Osteocyte (in vitro differentiated cells): ENCODE results near the gene TSPAN15. TPM values are rescaled to one million over a fixed set of nuclear protein-coding genes. Genes with fewer than 3 reads are reported as not detected.
"Not testable (repeated sequence)": the region's sequence is repeated elsewhere in the genome, so short reads cannot be mapped to it uniquely, and the experiment has no call there.

Experiments
- DNase-seq: peaks from one replicate; pipeline ENCODE4 v3.0.0; 2021; ENCODE audit warnings: mixed read lengths; ENCODE audit not compliant: unreplicated experiment; ENCODE audit errors: extremely low spot score
- H3K27ac Mint-ChIP-seq: one replicate; pipeline ENCODE4 v1.8.0; 2021; ENCODE audit warnings: mild to moderate bottlenecking, mixed read lengths; ENCODE audit not compliant: unreplicated experiment
- H3K27me3 Mint-ChIP-seq: one replicate; pipeline ENCODE4 v1.8.0; 2021; ENCODE audit warnings: mixed read lengths; ENCODE audit not compliant: unreplicated experiment
- H3K36me3 Mint-ChIP-seq: one replicate; pipeline ENCODE4 v1.8.0; 2021; ENCODE audit warnings: mixed read lengths; ENCODE audit not compliant: unreplicated experiment
- H3K4me1 Mint-ChIP-seq: one replicate; pipeline ENCODE4 v1.8.0; 2021; ENCODE audit warnings: mixed read lengths; ENCODE audit not compliant: unreplicated experiment
- H3K4me3 Mint-ChIP-seq: one replicate; pipeline ENCODE4 v1.8.0; 2021; ENCODE audit warnings: mild to moderate bottlenecking, moderate library complexity, mixed read lengths; ENCODE audit not compliant: unreplicated experiment
- H3K9me3 Mint-ChIP-seq: one replicate; pipeline ENCODE4 v1.8.0; 2021; ENCODE audit warnings: mixed read lengths; ENCODE audit not compliant: unreplicated experiment
- total RNA-seq: library from RNA; stranded (reverse); gene quantifications from 2 replicates; pipeline ENCODE4 v1.2.1, GENCODE V29; 2021
- TF ChIP-seq, protein P1 (sequence below): fragments of 200-600 bp; sonication (generic); IDR thresholded peaks from 2 replicates; pipeline ENCODE4 v1.5.0; 2021; ENCODE audit warnings: antibody characterized with exemption, mild to moderate bottlenecking, moderate library complexity

The TSPAN15 gene
- total RNA-seq, 1 donor from 2014 or later = 0.94 TPM

GRCh38 chr10:69516316-69516715, 65.1 kb downstream of the TSPAN15 start:
- H3K9me3 Mint-ChIP-seq = no peaks in the 10 kb centered on the region
- no peaks in the 10 kb centered on the region for H3K4me1 Mint-ChIP-seq
- H3K27me3 Mint-ChIP-seq = peaks cover 67% of the 10 kb centered on the region
- peak; percentile 80 for DNase-seq
- H3K36me3 Mint-ChIP-seq = no peaks in the 10 kb centered on the region
- no peak overlapping the region for H3K27ac Mint-ChIP-seq
- TF ChIP-seq, protein P1, sequence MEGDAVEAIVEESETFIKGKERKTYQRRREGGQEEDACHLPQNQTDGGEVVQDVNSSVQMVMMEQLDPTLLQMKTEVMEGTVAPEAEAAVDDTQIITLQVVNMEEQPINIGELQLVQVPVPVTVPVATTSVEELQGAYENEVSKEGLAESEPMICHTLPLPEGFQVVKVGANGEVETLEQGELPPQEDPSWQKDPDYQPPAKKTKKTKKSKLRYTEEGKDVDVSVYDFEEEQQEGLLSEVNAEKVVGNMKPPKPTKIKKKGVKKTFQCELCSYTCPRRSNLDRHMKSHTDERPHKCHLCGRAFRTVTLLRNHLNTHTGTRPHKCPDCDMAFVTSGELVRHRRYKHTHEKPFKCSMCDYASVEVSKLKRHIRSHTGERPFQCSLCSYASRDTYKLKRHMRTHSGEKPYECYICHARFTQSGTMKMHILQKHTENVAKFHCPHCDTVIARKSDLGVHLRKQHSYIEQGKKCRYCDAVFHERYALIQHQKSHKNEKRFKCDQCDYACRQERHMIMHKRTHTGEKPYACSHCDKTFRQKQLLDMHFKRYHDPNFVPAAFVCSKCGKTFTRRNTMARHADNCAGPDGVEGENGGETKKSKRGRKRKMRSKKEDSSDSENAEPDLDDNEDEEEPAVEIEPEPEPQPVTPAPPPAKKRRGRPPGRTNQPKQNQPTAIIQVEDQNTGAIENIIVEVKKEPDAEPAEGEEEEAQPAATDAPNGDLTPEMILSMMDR = no peak
- no peak overlapping the region for H3K4me3 Mint-ChIP-seq

DNA sequence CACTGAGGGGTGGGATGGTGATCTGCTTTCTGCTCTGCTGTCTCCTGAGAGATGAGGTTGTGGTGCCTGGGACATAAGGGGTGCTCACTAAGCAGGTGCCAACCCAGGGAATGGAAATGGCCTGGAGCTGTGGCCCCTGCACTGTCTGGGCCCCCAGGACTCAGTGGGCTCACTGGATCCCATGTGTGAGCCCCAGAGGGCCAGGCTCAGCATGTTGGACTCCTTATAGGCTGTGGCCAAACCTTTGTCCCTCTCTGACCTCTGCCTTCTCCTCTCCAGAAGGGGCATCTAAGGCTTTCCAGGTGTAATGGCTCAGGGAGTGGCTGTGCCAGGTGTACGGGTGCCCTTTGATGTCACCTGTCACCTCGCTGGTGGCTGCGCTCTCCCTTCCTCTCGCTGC, 65.5 kb downstream of the TSPAN15 start:
- DNase-seq = peak; percentile 48
- H3K9me3 Mint-ChIP-seq = no peaks in the 10 kb centered on the region
- H3K4me3 Mint-ChIP-seq = no peak overlapping the region
- no peaks in the 10 kb centered on the region for H3K36me3 Mint-ChIP-seq
- no peaks in the 10 kb centered on the region for H3K4me1 Mint-ChIP-seq
- TF ChIP-seq, protein P1 = no peak
- peaks cover 65% of the 10 kb centered on the region for H3K27me3 Mint-ChIP-seq
- no peak overlapping the region for H3K27ac Mint-ChIP-seq

DNA sequence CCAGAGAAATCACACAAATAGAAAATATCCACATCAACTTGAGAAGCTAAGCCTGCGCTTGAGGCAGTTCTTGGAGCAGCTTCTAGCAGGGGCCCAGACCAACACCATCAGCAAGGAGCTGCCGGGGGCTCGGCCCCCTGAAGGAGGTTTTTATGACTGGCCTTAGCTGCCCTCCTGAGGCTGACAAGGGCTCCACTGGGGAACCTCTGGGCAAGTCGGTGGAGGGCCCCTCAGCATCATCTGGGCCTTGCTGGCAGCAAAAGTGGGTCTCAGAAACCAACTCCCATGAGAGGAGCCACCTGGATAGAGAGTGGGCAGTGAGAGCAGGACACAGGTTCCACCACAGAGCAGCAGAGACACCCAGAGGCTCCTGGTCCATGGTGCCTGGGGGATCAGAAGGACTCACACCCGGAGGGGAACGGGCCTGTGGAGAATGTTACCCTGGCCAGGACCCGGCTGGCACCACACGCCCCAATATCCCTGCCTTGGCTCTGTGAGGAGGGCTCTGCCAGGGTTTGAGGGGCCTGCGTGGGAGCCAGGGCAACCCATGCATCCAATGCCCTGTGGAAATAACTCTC, 66.1 kb downstream of the TSPAN15 start:
- no peak overlapping the region for H3K4me3 Mint-ChIP-seq
- H3K27me3 Mint-ChIP-seq = peaks cover 64% of the 10 kb centered on the region
- no peaks in the 10 kb centered on the region for H3K4me1 Mint-ChIP-seq
- H3K36me3 Mint-ChIP-seq = no peaks in the 10 kb centered on the region
- TF ChIP-seq, protein P1 = no peak
- H3K27ac Mint-ChIP-seq = no peak overlapping the region
- DNase-seq = peak; percentile 69
- no peaks in the 10 kb centered on the region for H3K9me3 Mint-ChIP-seq

- H3K27ac Mint-ChIP-seq = no peak overlapping the region
- no peak for DNase-seq
- no peak overlapping the region for H3K4me3 Mint-ChIP-seq
- TF ChIP-seq, protein P1 = no peak
- H3K9me3 Mint-ChIP-seq = no peaks in the 10 kb centered on the region
- no peaks in the 10 kb centered on the region for H3K36me3 Mint-ChIP-seq
- H3K4me1 Mint-ChIP-seq = no peaks in the 10 kb centered on the region
- peaks cover 65% of the 10 kb centered on the region for H3K27me3 Mint-ChIP-seq
Observed at GRCh38 chr10:69527961-69528360, 76.7 kb downstream of the TSPAN15 start.

DNA sequence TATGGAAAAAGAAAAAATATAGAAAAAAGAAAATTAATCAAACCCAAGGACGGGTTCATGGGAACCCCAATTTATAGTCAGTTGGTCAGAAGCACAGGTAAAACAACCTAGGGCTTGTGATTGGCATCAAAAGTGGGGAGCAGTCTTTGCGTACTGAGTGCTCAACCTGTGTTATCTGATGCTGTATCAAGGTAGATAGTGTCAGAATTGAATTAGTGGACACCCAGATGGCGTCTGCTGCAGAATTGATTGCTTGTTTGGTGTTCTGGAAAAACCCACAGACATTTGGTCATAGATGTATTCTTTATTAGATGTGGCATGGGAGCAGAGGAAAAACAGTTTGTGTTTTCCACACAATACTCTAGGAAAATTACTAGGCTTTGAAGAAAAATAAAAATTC, 82.4 kb downstream of the TSPAN15 start:
- no peak overlapping the region for H3K4me3 Mint-ChIP-seq
- no peak for DNase-seq
- no peaks in the 10 kb centered on the region for H3K36me3 Mint-ChIP-seq
- no peaks in the 10 kb centered on the region for H3K4me1 Mint-ChIP-seq
- TF ChIP-seq, protein P1 = no peak
- H3K27ac Mint-ChIP-seq = no peak overlapping the region
- peaks cover 49% of the 10 kb centered on the region for H3K27me3 Mint-ChIP-seq
- peaks cover 1% of the 10 kb centered on the region for H3K9me3 Mint-ChIP-seq

DNA sequence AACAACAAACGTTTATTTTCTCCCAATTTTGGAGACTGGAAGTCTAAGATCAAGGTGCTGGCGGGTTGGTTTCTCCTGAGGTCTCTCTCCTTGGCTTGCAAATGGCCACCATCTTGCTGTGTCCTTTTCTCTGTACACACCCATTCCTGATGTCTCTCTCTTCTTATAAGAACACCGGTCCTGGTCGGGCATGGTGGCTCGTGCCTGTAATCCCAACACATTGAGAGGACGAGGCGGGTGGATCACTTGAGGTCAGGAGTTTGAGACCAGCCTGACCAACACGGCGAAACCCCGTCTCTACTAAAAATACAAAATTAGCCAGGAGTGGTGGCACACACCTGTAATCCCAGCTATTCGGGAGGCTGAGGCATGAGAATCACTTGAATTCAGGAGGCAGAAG, 85.3 kb downstream of the TSPAN15 start:
- H3K4me1 Mint-ChIP-seq, H3K4me3 Mint-ChIP-seq, H3K36me3 Mint-ChIP-seq, DNase-seq, H3K27ac Mint-ChIP-seq: not testable (repeated sequence)
- Mint-ChIP-seq H3K9me3 (peaks cover 13% of the 10 kb centered on the region), H3K27me3 (peaks cover 56% of the 10 kb centered on the region)
